ENCODE data around the gene ULK1. TPM values are rescaled to one million over a fixed set of nuclear protein-coding genes. Genes with fewer than 3 reads are reported as not detected.

Gene ULK1
- total RNA-seq, 1 donor from 2014 or later = 56.1 TPM

DNA sequence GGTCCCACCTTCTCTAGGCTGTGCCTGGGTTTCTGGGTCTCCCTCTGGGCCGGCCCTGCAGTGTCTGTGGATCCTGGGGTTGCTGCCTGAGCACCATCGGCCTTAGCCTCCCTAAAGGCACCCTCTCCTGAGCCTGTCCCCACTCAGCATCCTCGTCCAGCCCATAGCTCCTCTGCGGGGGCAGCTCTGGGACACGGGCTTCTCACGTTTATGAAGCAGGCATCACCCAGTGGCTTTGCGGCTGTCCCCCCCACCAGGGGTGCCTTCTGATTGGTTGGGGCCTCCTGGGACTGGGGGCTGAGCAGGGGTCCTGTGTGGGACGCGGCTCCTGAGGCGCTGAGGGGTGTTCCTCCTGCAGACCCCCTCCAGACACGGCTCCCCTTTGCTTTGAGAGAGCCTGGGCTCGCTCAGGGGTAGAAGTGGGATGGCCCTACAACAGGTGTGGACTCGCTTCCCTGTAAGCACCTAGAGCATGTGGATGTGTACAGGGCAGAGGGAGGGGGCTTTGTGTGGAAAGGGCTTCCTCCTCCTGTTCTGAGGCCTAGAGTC is 10.7 kb downstream of the ULK1 start:
- H3K4me3 Mint-ChIP-seq (ENCODE audit: unreplicated experiment) = no peak overlapping the region
- H3K4me1 Mint-ChIP-seq (ENCODE audit: low read depth) = peaks cover 10% of the 10 kb centered on the region
- no peaks in the 10 kb centered on the region for H3K27me3 Mint-ChIP-seq (ENCODE audit: low read depth)
- DNase-seq (ENCODE audit: low spot score) = no peak
- no peak overlapping the region for H3K27ac Mint-ChIP-seq (ENCODE audit: unreplicated experiment)
- H3K36me3 Mint-ChIP-seq (ENCODE audit: low read depth) = peaks cover 2% of the 10 kb centered on the region
- no peaks in the 10 kb centered on the region for H3K9me3 Mint-ChIP-seq (ENCODE audit: low read depth)
- TF ChIP-seq, protein P1, sequence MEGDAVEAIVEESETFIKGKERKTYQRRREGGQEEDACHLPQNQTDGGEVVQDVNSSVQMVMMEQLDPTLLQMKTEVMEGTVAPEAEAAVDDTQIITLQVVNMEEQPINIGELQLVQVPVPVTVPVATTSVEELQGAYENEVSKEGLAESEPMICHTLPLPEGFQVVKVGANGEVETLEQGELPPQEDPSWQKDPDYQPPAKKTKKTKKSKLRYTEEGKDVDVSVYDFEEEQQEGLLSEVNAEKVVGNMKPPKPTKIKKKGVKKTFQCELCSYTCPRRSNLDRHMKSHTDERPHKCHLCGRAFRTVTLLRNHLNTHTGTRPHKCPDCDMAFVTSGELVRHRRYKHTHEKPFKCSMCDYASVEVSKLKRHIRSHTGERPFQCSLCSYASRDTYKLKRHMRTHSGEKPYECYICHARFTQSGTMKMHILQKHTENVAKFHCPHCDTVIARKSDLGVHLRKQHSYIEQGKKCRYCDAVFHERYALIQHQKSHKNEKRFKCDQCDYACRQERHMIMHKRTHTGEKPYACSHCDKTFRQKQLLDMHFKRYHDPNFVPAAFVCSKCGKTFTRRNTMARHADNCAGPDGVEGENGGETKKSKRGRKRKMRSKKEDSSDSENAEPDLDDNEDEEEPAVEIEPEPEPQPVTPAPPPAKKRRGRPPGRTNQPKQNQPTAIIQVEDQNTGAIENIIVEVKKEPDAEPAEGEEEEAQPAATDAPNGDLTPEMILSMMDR (IDR thresholded peaks at IDR 0.05) = no peak

DNA sequence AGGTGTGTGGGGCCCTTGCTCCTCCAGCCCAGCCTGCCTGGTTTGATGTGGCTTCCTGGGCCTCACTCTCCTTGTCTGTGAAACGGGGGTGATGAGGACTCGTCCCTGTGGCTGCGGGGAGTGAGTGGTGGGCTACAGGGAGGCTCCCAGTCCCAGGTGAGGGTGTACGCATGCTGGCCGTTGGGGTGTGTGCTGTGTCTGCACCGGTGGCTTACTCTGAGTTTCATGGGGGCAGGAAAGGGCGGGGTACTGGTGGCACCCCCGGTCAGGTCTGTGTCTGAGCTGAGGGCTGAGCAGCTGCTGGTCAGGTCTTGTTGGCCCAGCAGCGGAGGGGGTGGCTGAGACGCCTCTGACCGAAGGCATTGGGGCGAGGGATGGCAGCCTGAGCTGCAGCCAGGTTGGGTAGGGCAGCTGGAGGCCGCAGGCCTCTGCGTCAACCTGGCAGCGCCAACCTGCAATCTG is 11.2 kb downstream of the ULK1 start:
- Mint-ChIP-seq H3K4me3 (ENCODE audit: unreplicated experiment) (no peak overlapping the region), H3K9me3 (ENCODE audit: low read depth) (no peaks in the 10 kb centered on the region), H3K36me3 (ENCODE audit: low read depth) (peaks cover 2% of the 10 kb centered on the region), H3K27me3 (ENCODE audit: low read depth) (no peaks in the 10 kb centered on the region), H3K27ac (ENCODE audit: unreplicated experiment) (peak overlapping the region; percentile 5), H3K4me1 (ENCODE audit: low read depth) (peaks cover 13% of the 10 kb centered on the region)
- DNase-seq (ENCODE audit: low spot score) = no peak
- TF ChIP-seq, protein P1 (IDR thresholded peaks at IDR 0.05) = no peak

DNA sequence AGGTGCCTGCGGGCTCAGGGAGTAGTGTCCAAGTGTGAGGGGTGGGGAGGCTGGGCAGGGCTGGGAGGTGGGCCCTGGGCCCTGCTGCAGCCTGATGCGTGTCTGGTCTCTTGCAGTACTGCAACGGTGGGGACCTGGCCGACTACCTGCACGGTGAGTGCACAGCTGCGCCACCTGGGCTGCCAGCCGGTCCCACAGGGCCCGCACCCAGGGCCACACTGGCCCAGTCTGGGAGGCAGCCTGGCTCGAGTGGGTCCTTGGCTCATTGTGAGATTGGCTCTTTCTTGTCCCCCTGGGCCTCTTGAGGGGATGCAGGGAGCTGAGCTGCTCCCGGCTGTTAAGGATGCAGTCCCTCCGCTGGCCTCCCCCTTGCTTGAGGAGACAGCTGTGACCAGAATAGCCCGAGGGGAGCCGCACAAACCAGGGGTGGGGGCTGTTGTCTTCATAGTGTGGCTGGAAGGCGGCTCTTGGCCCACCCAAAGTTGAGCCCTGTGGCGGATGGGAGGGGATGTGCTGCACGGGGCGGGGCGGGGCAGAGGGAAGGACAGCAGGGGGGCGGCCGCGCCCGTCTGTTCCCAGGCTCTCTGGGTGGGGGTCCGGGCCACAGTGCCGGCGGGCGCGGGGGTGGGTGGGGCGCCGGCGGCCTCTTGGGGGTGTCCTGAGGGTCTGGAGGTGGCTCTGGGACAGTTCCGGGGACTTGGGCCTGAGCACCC is 13.1 kb downstream of the ULK1 start:
- TF ChIP-seq, protein P1 (IDR thresholded peaks at IDR 0.05) = no peak
- Mint-ChIP-seq H3K9me3 (ENCODE audit: low read depth) (no peaks in the 10 kb centered on the region), H3K36me3 (ENCODE audit: low read depth) (peaks cover 6% of the 10 kb centered on the region), H3K27ac (ENCODE audit: unreplicated experiment) (no peak overlapping the region), H3K27me3 (ENCODE audit: low read depth) (no peaks in the 10 kb centered on the region), H3K4me1 (ENCODE audit: low read depth) (peaks cover 27% of the 10 kb centered on the region), H3K4me3 (ENCODE audit: unreplicated experiment) (no peak overlapping the region)
- no peak for DNase-seq (ENCODE audit: low spot score)

DNA sequence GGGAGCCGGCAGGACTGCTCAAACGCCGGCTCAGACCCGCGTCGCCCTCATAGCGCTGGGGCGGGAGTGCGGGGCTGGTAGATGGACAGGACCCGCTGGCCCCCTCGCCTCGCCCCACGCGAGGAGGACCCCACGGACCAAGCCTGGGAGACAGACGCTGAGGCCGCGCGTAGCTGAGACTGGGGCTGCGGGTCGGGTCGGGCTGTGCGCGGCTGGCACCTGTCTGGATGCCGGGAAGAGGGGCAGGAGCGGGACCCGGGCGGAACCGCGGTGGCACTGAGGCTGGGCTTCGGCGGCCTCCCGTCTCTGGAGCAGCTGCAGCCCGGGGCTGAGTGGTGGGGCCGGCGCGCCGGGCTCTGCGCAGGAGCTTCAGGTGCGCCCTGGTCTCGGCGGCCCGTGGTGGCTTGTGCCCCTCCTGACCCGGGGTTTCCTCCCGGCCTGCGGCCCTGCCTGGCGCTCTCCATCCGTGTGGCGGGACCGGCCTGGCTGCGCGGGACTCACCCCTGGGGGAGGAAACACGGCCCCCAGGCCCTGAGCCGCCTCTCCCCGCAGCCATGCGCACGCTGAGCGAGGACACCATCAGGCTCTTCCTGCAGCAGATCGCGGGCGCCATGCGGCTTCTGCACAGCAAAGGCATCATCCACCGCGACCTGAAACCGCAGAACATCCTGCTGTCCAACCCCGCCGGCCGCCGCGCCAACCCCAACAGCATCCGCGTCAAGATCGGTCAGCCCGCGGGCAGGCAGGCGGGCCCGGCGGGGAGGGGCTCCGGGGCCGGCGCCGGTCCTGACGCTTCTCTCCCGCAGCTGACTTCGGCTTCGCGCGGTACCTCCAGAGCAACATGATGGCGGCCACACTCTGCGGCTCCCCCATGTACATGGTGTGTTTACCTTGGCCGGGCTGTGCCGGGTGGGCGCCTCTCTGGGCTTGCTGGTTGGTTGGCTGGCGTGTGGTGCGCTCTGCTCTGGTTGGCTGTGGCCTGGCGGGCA is 14.0 kb downstream of the ULK1 start:
- H3K9me3 Mint-ChIP-seq (ENCODE audit: low read depth) = no peaks in the 10 kb centered on the region
- no peak overlapping the region for H3K27ac Mint-ChIP-seq (ENCODE audit: unreplicated experiment)
- no peaks in the 10 kb centered on the region for H3K27me3 Mint-ChIP-seq (ENCODE audit: low read depth)
- peak; percentile 92 for DNase-seq (ENCODE audit: low spot score)
- no peak overlapping the region for H3K4me3 Mint-ChIP-seq (ENCODE audit: unreplicated experiment)
- TF ChIP-seq, protein P1 (IDR thresholded peaks at IDR 0.05) = no peak
- H3K4me1 Mint-ChIP-seq (ENCODE audit: low read depth) = peaks cover 33% of the 10 kb centered on the region
- H3K36me3 Mint-ChIP-seq (ENCODE audit: low read depth) = peaks cover 6% of the 10 kb centered on the region
